SH-SY5Y (cell line): ENCODE measurements around the gene NFATC2.

Source experiments
- GATA2 ChIP-seq: IDR thresholded peaks from 2 replicates; pipeline ENCODE4 v1.6.1; 2011; ENCODE audit warnings: mild to moderate bottlenecking, low read depth, low read length
- GATA3 ChIP-seq: IDR thresholded peaks from 2 replicates; pipeline ENCODE4 v1.6.1; 2011; ENCODE audit warnings: low read depth, mild to moderate bottlenecking, low read length, moderate library complexity

GRCh38 chr20:51493346-51493791, 49.1 kb downstream of the NFATC2 start:
- TF ChIP-seq GATA3 (no peak), GATA2 (no peak)
